Vagina (tissue), 2 donors: ENCODE measurements around the gene TNFSF4.
"Not testable (repeated sequence)": the region's sequence is repeated elsewhere in the genome, so short reads cannot be mapped to it uniquely, and the experiment has no call there.

Experiments used
- POLR2A ChIP-seq, 2 donors: fragments of 450-650 bp; IDR thresholded peaks; one replicate each; pipeline ENCODE4 v1.6.1; 2017; ENCODE audit warnings: antibody characterized with exemption in 2 of 2, mild to moderate bottlenecking in 2 of 2, moderate library complexity in 2 of 2
- POLR2AphosphoS5 ChIP-seq, 2 donors: sonication (generic); formaldehyde crosslinking; IDR thresholded peaks; one replicate each; pipeline ENCODE4 v1.9.0; 2017; ENCODE audit warnings: antibody characterized with exemption in 2 of 2, mild to moderate bottlenecking in 2 of 2, low read depth in 1 of 2; ENCODE audit not compliant: insufficient read depth in 1 of 2
- TF ChIP-seq, protein P1 (sequence below), 3 experiments: fragments of 450-650 bp in 2 of 3; fragments of 200-600 bp in 1 of 3; sonication (generic) in 1 of 3; IDR thresholded peaks; one replicate each; pipeline ENCODE4 v1.5.1; 2017 to 2019; ENCODE audit warnings: antibody characterized with exemption in 3 of 3, mild to moderate bottlenecking in 2 of 3, moderate library complexity in 2 of 3

DNA sequence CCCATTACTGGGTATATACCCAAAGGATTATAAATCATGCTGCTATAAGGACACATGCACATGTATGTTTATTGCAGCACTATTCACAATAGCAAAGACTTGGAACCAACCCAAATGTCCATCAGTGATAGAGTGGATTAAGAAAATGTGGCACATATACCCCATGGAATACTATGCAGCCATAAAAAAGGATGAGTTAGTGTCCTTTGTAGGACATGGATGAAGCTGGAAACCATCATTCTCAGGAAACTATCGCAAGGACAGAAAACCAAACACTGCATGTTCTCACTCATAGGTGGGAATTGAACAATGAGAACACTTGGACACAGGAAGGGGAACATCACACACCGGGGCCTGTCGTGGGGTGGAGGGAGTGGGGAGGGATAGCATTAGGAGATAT is 27.3 kb upstream of the TNFSF4 start:
- TF ChIP-seq, protein P1, sequence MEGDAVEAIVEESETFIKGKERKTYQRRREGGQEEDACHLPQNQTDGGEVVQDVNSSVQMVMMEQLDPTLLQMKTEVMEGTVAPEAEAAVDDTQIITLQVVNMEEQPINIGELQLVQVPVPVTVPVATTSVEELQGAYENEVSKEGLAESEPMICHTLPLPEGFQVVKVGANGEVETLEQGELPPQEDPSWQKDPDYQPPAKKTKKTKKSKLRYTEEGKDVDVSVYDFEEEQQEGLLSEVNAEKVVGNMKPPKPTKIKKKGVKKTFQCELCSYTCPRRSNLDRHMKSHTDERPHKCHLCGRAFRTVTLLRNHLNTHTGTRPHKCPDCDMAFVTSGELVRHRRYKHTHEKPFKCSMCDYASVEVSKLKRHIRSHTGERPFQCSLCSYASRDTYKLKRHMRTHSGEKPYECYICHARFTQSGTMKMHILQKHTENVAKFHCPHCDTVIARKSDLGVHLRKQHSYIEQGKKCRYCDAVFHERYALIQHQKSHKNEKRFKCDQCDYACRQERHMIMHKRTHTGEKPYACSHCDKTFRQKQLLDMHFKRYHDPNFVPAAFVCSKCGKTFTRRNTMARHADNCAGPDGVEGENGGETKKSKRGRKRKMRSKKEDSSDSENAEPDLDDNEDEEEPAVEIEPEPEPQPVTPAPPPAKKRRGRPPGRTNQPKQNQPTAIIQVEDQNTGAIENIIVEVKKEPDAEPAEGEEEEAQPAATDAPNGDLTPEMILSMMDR (IDR thresholded peaks at IDR 0.05): not testable (repeated sequence)
- TF ChIP-seq POLR2A (IDR thresholded peaks at IDR 0.05); POLR2AphosphoS5 (IDR thresholded peaks at IDR 0.05; ENCODE audit: insufficient read depth in 1 of 2, low read depth in 1 of 2): not testable (repeated sequence)
